Stimulated activated CD8-positive, alpha-beta memory T cell treated with anti-CD3 and anti-CD28 coated beads, Interleukin-12 subunit alpha, Interleukin-12 subunit beta, amount 100 ng/mL, for 24 hours (primary cell): ENCODE results near the gene C9.
"Not testable (repeated sequence)": the region's sequence is repeated elsewhere in the genome, so short reads cannot be mapped to it uniquely, and the experiment has no call there.

Source experiments
- DNase-seq: peaks from one replicate; pipeline ENCODE4 v3.0.0-alpha.2; 2020; ENCODE audit errors: extremely low read depth

Gene C9

GRCh38 chr5:39331861-39332381 is 32.4 kb downstream of the C9 start:
- no peak for DNase-seq

DNA sequence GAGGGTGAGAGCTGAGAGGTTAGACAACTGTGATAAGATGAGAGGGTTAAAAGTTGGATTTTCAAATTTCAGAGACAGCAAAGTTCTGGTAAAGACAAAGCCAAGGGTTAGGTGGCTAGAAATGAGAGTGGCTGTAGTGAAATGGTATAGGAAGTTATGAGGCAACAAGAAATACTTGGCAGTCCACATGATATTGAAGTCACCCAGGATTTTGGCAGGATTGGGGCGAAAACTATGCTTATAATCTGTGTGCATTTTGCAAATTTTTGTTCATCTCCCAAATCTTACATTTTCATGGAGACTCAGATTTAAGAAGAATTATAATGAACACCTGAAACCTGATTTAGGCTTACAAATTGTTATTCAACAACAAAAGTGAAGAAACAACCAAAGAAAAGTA is 35.6 kb downstream of the C9 start:
- DNase-seq, result no peak

DNA sequence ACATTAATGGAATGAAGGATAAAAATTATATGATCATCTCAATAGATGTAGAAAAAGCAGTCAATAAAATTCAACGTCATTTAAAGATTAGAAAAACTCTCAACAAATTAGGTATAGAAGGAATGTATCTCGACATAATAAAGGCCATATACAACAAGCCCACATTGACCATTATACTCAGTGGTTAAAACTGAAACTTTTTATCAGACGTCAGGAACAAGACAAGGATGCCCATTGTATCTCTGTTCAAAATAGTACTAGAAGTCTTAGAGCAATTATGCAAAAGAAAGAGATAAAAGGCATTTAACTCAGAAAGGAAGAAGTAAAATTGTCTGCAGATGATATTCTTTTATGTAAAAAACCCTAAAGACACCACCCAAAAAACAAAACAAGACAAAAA is 40.8 kb downstream of the C9 start:
- DNase-seq, result no peak

- DNase-seq, result no peak
Observed at GRCh38 chr5:39319395-39319794, 44.9 kb downstream of the C9 start.

DNA sequence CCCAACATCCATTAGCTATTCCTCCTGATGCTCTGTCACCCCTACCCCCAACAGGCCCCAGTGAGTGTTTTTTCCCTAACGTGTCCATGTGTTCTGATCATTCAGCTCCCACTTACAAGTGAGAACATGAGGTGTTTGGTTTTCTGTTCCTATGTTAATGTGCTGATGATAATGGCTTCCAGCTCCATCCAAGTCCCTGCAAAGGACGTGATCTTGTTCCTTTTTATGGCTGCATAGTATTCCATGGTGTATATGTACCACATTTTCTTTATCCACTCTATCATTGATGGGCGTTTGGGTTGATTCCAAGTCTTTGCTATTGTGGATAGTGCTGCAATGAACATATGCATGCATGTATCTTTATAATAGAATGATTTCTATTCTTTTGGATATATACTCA is 47.8 kb downstream of the C9 start:
- DNase-seq, result not testable (repeated sequence)

GRCh38 chr5:39315995-39316394 is 48.3 kb downstream of the C9 start:
- no peak for DNase-seq

GRCh38 chr5:39314591-39314990 is 49.7 kb downstream of the C9 start:
- no peak for DNase-seq

DNA sequence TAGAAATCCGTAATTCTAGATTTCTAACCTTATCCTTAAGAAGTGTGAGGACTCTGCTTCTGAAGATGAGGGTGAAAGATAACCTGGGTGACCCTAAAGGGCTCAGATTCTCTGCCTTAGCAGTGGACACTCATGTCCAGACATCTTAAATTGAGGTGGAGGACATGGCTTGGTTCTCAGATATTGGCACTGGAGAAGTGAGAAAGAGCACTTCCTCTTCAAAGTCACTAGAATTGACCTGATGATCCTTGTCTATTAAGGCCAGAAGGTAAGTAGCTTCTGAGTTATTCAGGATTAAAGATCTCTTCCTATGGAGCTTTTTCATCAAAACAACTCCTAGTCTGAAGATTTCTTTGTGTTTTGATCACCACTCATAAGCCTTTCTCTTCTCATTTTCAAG is 54.8 kb downstream of the C9 start:
- DNase-seq, result no peak

DNA sequence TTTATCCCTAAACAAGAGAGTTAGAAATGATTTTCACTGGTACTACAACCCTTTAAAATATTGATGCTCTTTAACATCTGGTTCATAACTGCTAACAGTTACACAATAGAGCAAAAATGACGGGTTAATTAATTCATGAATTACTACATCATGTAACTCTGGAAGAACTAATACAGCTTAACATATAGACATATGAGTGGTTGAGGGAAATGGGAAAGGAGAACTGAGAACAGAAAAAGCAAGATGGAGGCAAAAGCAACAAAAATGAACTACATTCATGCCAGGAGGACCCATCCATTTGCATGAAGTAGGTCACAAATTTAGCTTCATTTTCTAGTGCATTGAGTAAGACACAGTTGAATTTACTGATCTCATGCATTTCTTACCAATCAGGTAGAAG is 61.8 kb downstream of the C9 start:
- DNase-seq, result no peak

DNA sequence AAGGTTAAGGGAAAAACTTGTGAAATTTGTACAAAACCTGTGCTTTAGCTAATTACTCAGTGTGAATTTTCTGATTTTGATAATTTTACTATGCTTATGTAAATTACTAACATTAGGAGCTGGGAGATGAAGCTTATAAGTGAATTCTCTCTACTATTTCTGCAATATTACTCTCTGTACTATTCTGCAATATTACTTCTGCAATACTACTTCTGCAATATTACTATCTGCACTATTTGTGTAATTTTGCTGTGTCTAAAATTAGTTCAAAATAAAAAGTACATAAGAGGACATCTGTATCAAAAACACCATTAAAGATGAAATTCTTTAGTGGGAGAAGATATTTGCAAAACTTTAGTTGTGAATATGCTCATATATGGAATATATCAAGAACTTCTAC is 62.9 kb downstream of the C9 start:
- DNase-seq, result no peak

DNA sequence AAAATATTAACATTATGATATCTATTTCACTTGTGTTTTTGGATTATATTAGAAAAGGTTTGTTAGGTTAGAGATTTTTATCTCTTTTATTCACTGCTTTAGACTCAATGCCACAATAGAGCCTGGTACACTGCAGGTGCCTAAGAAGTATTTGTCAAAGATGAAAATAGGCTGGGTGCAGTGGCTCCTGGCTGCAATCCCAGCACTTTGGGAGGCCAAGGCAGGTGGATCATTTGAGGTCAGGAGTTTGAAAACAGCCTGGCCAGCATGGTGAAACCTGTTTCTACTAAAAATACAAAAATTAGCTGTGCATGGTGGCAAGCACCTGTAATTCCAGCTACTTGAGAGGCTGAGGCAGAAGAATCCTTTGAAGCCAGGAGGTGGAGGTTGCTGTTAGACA is 64.3 kb downstream of the C9 start:
- no peak for DNase-seq

- no peak for DNase-seq
Observed at GRCh38 chr5:39294736-39295135, 69.6 kb downstream of the C9 start.

GRCh38 chr5:39284552-39284951 is 79.7 kb downstream of the C9 start:
- DNase-seq, result no peak

- peak; percentile 3 for DNase-seq
Observed at GRCh38 chr5:39283231-39283818, 81.0 kb downstream of the C9 start.

GRCh38 chr5:39282561-39282960 is 81.7 kb downstream of the C9 start:
- no peak for DNase-seq

- not testable (repeated sequence) for DNase-seq
Observed at GRCh38 chr5:39275865-39276264, 88.4 kb downstream of the C9 start.

GRCh38 chr5:39274398-39275085 is 89.8 kb downstream of the C9 start:
- no peak for DNase-seq

GRCh38 chr5:39273314-39273954 is 90.9 kb downstream of the C9 start:
- DNase-seq, result no peak

DNA sequence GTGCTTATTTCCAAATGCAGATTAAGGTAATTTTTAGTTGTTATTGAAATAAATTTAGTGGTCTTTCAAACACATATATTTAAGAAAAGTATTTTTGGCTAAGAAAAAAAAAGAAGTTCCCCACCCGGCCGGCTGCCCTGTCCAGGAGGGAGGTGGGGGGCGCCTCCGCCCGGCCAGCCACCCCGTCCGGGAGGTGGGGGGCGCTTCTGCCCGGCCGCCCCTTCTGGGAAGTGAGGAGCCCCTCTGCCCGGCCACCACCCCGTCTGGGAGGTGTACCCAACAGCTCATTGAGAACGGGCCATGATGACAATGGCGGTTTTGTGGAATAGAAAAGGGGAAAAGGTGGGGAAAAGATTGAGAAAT is 91.4 kb downstream of the C9 start:
- not testable (repeated sequence) for DNase-seq

- no peak for DNase-seq
Observed at GRCh38 chr5:39270225-39270848, 94.0 kb downstream of the C9 start.

- DNase-seq, result no peak
Observed at GRCh38 chr5:39267186-39267585, 97.1 kb downstream of the C9 start.

GRCh38 chr5:39266442-39266841 is 97.9 kb downstream of the C9 start:
- DNase-seq, result no peak

DNA sequence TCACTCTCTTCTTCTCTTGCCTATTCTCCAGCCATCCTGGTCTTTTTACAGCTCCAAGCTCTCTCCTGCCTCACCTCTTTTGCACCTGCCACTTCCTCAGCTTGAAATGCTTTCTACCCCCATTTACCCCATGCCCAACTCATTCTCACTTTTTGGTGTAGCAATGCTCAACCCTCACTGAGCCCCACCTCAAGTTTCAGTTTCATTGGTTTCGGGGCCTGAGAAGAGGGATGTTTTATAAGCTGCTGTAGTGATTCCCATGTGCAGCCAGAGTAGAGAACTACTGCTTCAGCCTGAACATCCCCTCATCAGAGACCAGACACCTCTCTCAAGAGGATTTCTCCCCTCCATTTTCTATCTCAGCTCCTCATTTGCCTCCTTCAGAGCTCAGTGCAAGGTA is 99.8 kb downstream of the C9 start:
- DNase-seq, result no peak
